Measurements from ENCODE around the gene SLC26A9.

The SLC26A9 gene, protein sequence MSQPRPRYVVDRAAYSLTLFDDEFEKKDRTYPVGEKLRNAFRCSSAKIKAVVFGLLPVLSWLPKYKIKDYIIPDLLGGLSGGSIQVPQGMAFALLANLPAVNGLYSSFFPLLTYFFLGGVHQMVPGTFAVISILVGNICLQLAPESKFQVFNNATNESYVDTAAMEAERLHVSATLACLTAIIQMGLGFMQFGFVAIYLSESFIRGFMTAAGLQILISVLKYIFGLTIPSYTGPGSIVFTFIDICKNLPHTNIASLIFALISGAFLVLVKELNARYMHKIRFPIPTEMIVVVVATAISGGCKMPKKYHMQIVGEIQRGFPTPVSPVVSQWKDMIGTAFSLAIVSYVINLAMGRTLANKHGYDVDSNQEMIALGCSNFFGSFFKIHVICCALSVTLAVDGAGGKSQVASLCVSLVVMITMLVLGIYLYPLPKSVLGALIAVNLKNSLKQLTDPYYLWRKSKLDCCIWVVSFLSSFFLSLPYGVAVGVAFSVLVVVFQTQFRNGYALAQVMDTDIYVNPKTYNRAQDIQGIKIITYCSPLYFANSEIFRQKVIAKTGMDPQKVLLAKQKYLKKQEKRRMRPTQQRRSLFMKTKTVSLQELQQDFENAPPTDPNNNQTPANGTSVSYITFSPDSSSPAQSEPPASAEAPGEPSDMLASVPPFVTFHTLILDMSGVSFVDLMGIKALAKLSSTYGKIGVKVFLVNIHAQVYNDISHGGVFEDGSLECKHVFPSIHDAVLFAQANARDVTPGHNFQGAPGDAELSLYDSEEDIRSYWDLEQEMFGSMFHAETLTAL

DNA sequence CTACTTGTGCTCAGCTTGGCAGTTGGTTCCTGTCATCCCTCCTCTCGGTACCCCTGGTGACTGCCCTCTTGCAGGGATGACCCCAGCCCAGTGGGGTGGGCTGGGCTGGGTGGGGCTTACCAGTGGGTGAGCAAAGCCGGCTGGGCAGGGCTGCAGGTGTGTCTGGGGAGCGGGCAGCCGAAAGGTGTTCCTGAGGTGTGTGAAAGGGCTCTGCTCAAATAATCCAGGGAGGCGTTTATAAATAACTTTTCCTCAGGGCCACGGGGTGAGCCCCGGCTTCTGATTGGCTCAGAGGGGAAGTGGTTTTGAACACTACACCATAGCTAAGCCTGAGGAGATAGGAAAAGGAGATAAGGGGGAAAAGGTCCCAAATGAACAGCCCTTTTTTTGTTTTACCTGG, at the start of gene SLC26A9:
Gene SLC26A9 (minus strand): TSS at position 212 of the 400 bp plus-strand sequence. CDS start 7,636 bp downstream, outside the sequence.
- H3K27me3 ChIP-seq (ENCODE audit: insufficient read depth, low read depth): peaks cover 28% of the 10 kb centered on the region
- TF ChIP-seq, protein P1, sequence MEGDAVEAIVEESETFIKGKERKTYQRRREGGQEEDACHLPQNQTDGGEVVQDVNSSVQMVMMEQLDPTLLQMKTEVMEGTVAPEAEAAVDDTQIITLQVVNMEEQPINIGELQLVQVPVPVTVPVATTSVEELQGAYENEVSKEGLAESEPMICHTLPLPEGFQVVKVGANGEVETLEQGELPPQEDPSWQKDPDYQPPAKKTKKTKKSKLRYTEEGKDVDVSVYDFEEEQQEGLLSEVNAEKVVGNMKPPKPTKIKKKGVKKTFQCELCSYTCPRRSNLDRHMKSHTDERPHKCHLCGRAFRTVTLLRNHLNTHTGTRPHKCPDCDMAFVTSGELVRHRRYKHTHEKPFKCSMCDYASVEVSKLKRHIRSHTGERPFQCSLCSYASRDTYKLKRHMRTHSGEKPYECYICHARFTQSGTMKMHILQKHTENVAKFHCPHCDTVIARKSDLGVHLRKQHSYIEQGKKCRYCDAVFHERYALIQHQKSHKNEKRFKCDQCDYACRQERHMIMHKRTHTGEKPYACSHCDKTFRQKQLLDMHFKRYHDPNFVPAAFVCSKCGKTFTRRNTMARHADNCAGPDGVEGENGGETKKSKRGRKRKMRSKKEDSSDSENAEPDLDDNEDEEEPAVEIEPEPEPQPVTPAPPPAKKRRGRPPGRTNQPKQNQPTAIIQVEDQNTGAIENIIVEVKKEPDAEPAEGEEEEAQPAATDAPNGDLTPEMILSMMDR (conservative IDR thresholded peaks at IDR 0.05; ENCODE audit: low read depth, low read length): no peak

DNA sequence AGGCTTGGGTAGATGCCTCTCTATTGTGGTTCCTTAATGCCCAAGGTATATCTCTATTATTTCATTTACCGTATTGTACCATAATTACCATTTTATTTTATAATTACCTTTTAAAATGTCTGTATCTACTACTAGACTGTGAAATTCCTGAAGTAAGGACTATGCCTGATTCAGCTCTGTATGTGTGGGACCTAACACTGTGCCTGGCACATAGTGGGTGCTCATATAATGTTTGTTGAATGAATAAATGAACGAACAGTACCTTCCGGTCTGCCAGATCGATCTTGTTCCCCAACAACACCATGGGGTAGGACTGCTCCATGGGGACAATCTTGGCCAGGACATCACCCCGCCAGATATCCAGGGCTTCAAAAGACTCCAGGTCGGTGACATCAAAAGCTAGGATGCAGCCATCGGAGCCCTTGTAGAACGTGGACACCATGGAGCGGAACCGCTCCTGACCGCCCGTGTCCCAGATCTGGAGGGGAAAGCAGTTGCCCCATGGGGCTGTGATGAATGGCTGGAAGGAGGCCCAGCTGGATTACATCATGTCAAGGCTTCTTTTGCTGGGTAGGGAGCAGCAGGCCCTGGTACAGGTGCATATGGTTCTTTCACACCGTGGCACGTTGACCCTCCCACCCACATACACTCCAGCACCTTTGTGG, 49.1 kb upstream of the SLC26A9 start:
- Histone ChIP-seq H3K79me2 (ENCODE audit: insufficient read depth, low read depth) (no peaks in the 10 kb centered on the region), H3K27me3 (ENCODE audit: insufficient read depth, low read depth) (no peaks in the 10 kb centered on the region), H3K4me2 (no peak overlapping the region), H4K20me1 (ENCODE audit: insufficient read depth) (no peaks in the 10 kb centered on the region), H3K27ac (no peak overlapping the region), H2AFZ (ENCODE audit: low read depth) (no peak overlapping the region), H3K36me3 (ENCODE audit: insufficient read depth) (no peaks in the 10 kb centered on the region), H3K9ac (no peak overlapping the region), H3K4me3 (IDR thresholded peaks at IDR 0.05; ENCODE audit: insufficient read depth, low read depth, low read length) (no peak overlapping the region), H3K4me1 (ENCODE audit: low read depth, poor library complexity, severe bottlenecking) (no peaks in the 10 kb centered on the region)
- TF ChIP-seq, protein P1 (conservative IDR thresholded peaks at IDR 0.05; ENCODE audit: low read depth, low read length): no peak

More for the DNA sequence above, at the start of gene SLC26A9:
- no peaks in the 10 kb centered on the region for H4K20me1 ChIP-seq (ENCODE audit: insufficient read depth)
- H3K27ac ChIP-seq: no peak within 1 kb of the TSS
- no peak within 1 kb of the TSS for H3K4me2 ChIP-seq
- no peaks in the 10 kb centered on the region for H3K36me3 ChIP-seq (ENCODE audit: insufficient read depth)
- no peak within 1 kb of the TSS for H3K9ac ChIP-seq
- H3K4me1 ChIP-seq (ENCODE audit: low read depth, poor library complexity, severe bottlenecking): no peaks in the 10 kb centered on the region
- H2AFZ ChIP-seq (ENCODE audit: low read depth): no peak within 1 kb of the TSS
- no peaks in the 10 kb centered on the region for H3K79me2 ChIP-seq (ENCODE audit: insufficient read depth, low read depth)
- H3K4me3 ChIP-seq (IDR thresholded peaks at IDR 0.05; ENCODE audit: insufficient read depth, low read depth, low read length): no peak within 1 kb of the TSS

- no peak overlapping the region for H3K27ac ChIP-seq
- no peaks in the 10 kb centered on the region for H3K4me1 ChIP-seq (ENCODE audit: low read depth, poor library complexity, severe bottlenecking)
- TF ChIP-seq, protein P1 (conservative IDR thresholded peaks at IDR 0.05; ENCODE audit: low read depth, low read length): no peak
- H4K20me1 ChIP-seq (ENCODE audit: insufficient read depth): no peaks in the 10 kb centered on the region
- H3K4me2 ChIP-seq: no peak overlapping the region
- no peak overlapping the region for H3K9ac ChIP-seq
- H3K27me3 ChIP-seq (ENCODE audit: insufficient read depth, low read depth): no peaks in the 10 kb centered on the region
- no peaks in the 10 kb centered on the region for H3K36me3 ChIP-seq (ENCODE audit: insufficient read depth)
- no peak overlapping the region for H3K4me3 ChIP-seq (IDR thresholded peaks at IDR 0.05; ENCODE audit: insufficient read depth, low read depth, low read length)
- H3K79me2 ChIP-seq (ENCODE audit: insufficient read depth, low read depth): no peaks in the 10 kb centered on the region
- H2AFZ ChIP-seq (ENCODE audit: low read depth): no peak overlapping the region
Observed at GRCh38 chr1:205991237-205991636, 48.0 kb upstream of the SLC26A9 start.

- H3K27me3 ChIP-seq (ENCODE audit: insufficient read depth, low read depth): no peaks in the 10 kb centered on the region
- no peak overlapping the region for H3K4me2 ChIP-seq
- H3K27ac ChIP-seq: no peak overlapping the region
- H3K4me3 ChIP-seq (IDR thresholded peaks at IDR 0.05; ENCODE audit: insufficient read depth, low read depth, low read length): no peak overlapping the region
- no peaks in the 10 kb centered on the region for H3K79me2 ChIP-seq (ENCODE audit: insufficient read depth, low read depth)
- TF ChIP-seq, protein P1 (conservative IDR thresholded peaks at IDR 0.05; ENCODE audit: low read depth, low read length): no peak
- H2AFZ ChIP-seq (ENCODE audit: low read depth): no peak overlapping the region
- no peak overlapping the region for H3K9ac ChIP-seq
- H3K36me3 ChIP-seq (ENCODE audit: insufficient read depth): no peaks in the 10 kb centered on the region
- H3K4me1 ChIP-seq (ENCODE audit: low read depth, poor library complexity, severe bottlenecking): no peaks in the 10 kb centered on the region
- no peaks in the 10 kb centered on the region for H4K20me1 ChIP-seq (ENCODE audit: insufficient read depth)
Observed at GRCh38 chr1:205990226-205990625, 47.0 kb upstream of the SLC26A9 start.

Data from KMS-11 (cell line).